Sigmoid colon (tissue), 4 donors: ENCODE measurements around the gene TXNDC2.

Experiments
- EP300 ChIP-seq, 4 donors: sonication (generic); formaldehyde crosslinking; IDR thresholded peaks; one replicate each; pipeline ENCODE4 v1.6.1; 2017; ENCODE audit warnings: antibody characterized with exemption in 4 of 4
- POLR2A ChIP-seq, 2 donors: fragments of 450-650 bp; IDR thresholded peaks; one replicate each; pipeline ENCODE4 v1.6.1; 2016; ENCODE audit warnings: antibody characterized with exemption in 2 of 2, mild to moderate bottlenecking in 2 of 2, moderate library complexity in 2 of 2
- TF ChIP-seq, protein P1 (sequence below), 4 experiments: fragments of 450-650 bp in 3 of 4; fragments of 200-600 bp in 1 of 4; IDR thresholded peaks; one replicate each; pipeline ENCODE4 v1.5.1; 2016 to 2019; ENCODE audit warnings: antibody characterized with exemption in 4 of 4, mild to moderate bottlenecking in 3 of 4, moderate library complexity in 2 of 4

DNA sequence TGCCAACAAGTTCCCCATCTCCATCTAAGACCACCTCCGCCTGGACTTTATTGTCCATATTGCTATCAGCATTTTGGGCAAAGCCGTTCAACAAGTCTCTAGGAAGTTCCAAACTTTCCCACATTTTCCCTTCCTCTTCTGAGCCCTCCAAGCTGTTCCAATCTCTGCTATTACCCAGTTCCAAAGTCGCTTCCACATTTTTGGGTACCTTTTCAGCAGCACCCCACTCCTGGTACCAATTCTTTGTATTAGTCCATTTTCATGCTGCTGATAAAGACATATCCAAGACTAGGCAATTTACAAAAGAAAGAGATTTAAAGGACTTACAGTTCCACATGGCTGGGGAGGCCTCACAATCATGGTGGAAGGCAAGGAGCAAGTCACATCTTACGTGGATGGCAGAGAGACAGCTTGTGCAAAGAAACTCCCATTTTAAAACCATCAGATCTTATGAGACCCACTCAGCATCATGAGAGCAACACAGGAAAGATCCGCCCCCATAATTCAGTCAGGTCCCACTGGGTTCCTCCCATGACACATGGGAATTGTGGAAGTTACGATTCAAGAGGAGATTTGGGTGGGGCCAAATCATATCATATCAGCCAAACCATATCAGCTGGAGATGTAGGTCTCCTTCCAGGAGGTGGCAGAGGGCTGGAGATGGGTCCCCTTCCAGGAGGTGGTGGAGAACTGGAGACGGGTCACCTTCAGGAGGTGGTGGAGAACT is 19.8 kb upstream of the TXNDC2 start:
- TF ChIP-seq, protein P1, sequence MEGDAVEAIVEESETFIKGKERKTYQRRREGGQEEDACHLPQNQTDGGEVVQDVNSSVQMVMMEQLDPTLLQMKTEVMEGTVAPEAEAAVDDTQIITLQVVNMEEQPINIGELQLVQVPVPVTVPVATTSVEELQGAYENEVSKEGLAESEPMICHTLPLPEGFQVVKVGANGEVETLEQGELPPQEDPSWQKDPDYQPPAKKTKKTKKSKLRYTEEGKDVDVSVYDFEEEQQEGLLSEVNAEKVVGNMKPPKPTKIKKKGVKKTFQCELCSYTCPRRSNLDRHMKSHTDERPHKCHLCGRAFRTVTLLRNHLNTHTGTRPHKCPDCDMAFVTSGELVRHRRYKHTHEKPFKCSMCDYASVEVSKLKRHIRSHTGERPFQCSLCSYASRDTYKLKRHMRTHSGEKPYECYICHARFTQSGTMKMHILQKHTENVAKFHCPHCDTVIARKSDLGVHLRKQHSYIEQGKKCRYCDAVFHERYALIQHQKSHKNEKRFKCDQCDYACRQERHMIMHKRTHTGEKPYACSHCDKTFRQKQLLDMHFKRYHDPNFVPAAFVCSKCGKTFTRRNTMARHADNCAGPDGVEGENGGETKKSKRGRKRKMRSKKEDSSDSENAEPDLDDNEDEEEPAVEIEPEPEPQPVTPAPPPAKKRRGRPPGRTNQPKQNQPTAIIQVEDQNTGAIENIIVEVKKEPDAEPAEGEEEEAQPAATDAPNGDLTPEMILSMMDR (IDR thresholded peaks at IDR 0.05) = no peak
- TF ChIP-seq POLR2A (IDR thresholded peaks at IDR 0.05) (no peak), EP300 (IDR thresholded peaks at IDR 0.05) (no peak)
